K562 (cell line): ENCODE measurements around the gene ZNF12.

ENCODE experiments used
- CTCF ChIP-seq, 3 experiments: IDR thresholded peaks in 2 of 3; conservative IDR thresholded peaks in 1 of 3; 2 replicates each; pipeline ENCODE4 v1.5.1; 2011 to 2012; ENCODE audit warnings: low read length in 3 of 3, mild to moderate bottlenecking in 3 of 3, control low read depth in 2 of 3, improper control_type of control experiment in 1 of 3, inconsistent platforms in 1 of 3, low read depth in 1 of 3, mixed read lengths in 1 of 3, moderate library complexity in 1 of 3; ENCODE audit not compliant: insufficient read depth in 2 of 3
- ZNF324 ChIP-seq: fragments of 250-450 bp; sonication (Bioruptor Pico); IDR thresholded peaks from 2 replicates; pipeline ENCODE4 v1.4.0; 2020; ENCODE audit warnings: mild to moderate bottlenecking

- TF ChIP-seq CTCF (IDR thresholded peaks at IDR 0.05 in 2 of 3, conservative IDR thresholded peaks at IDR 0.05 in 1 of 3; ENCODE audit: insufficient read depth in 2 of 3, low read depth in 1 of 3, low read length in 3 of 3) (no peak), ZNF324 (no peak)
These were observed 57.3 kb downstream of the ZNF12 start for GRCh38 chr7:6649241-6649961.
